ENCODE results near the gene FCRLA. TPM values are rescaled to one million over a fixed set of nuclear protein-coding genes. Genes with fewer than 3 reads are reported as not detected.

Gene FCRLA
- total and polyA plus RNA-seq, 10 donors: 28.0 to 202 (median 57.3) TPM

- Histone ChIP-seq H3K4me1 (peaks cover 0 to 51% (median 15%) of the 10 kb centered on the region in 6 donors), H3K36me3 (peaks cover 0 to 40% (median 0%) of the 10 kb centered on the region in 6 donors), H3K27ac (peak overlapping the region in 2 of 8 donors; percentile 17 to 85), H3K4me3 (peak overlapping the region in 4 of 8 donors; percentile 3 to 67 (median 40)), H3K27me3 (replicated peaks in 1 of 7) (peaks cover 0 to 21% (median 0%) of the 10 kb centered on the region in 7 donors), H3K9me3 (no peaks in the 10 kb centered on the region)
- no peak for TF ChIP-seq CTCF (IDR thresholded peaks at IDR 0.05 in 8 of 11, conservative IDR thresholded peaks at IDR 0.05 in 3 of 11)
- no peak for TF ChIP-seq POLR2AphosphoS5 (IDR thresholded peaks at IDR 0.05)
- intact Hi-C loops (cut with DNase I; ENCODE audit: low total_unique reads): no loop called here
- no peak for DNase-seq
- 58 to 72% (median 66%) methylated on average over 4 of the region's 4 CpGs for WGBS, 5 donors
Measured at GRCh38 chr1:161709373-161709772, 2.3 kb downstream of the FCRLA start.

- Histone ChIP-seq H3K4me1 (peaks cover 0 to 43% (median 12%) of the 10 kb centered on the region in 6 donors), H3K27ac (no peak overlapping the region), H3K4me3 (no peak overlapping the region), H3K36me3 (peaks cover 0 to 40% (median 0%) of the 10 kb centered on the region in 6 donors), H3K27me3 (replicated peaks in 1 of 7) (peaks cover 0 to 21% (median 0%) of the 10 kb centered on the region in 7 donors), H3K9me3 (no peaks in the 10 kb centered on the region)
- DNase-seq: no peak
- TF ChIP-seq CTCF (IDR thresholded peaks at IDR 0.05 in 8 of 11, conservative IDR thresholded peaks at IDR 0.05 in 3 of 11) (no peak), POLR2AphosphoS5 (IDR thresholded peaks at IDR 0.05) (no peak), POLR2A (IDR thresholded peaks at IDR 0.05) (no peak)
- 75 to 88% (median 81%) methylated on average over 3 to 4 of the region's 4 CpGs for WGBS, 5 donors
- intact Hi-C loops (cut with DNase I; ENCODE audit: low total_unique reads): no loop called here
Measured at GRCh38 chr1:161710560-161710959, 3.5 kb downstream of the FCRLA start.

- Histone ChIP-seq H3K4me1 (peaks cover 6 to 56% (median 22%) of the 10 kb centered on the region in 6 donors), H3K27ac (peak overlapping the region in 5 of 8 donors; percentile 1 to 70 (median 38)), H3K27me3 (replicated peaks in 1 of 7) (peaks cover 0 to 29% (median 0%) of the 10 kb centered on the region in 7 donors), H3K4me3 (no peak overlapping the region), H3K9me3 (no peaks in the 10 kb centered on the region), H3K36me3 (peaks cover 0 to 5% (median 0%) of the 10 kb centered on the region in 6 donors)
- DNase-seq: no peak
- TF ChIP-seq CTCF (IDR thresholded peaks at IDR 0.05 in 8 of 11, conservative IDR thresholded peaks at IDR 0.05 in 3 of 11) (no peak), POLR2AphosphoS5 (IDR thresholded peaks at IDR 0.05) (no peak), POLR2A (IDR thresholded peaks at IDR 0.05) (no peak)
- 41 to 49% (median 44%) methylated on average over 8 of the region's 8 CpGs for WGBS, 5 donors
- intact Hi-C loops (cut with DNase I; ENCODE audit: low total_unique reads): no loop called here
Measured at GRCh38 chr1:161718559-161719324, 11.7 kb downstream of the FCRLA start.

GRCh38 chr1:161719325-161719611, 12.2 kb downstream of the FCRLA start:
- H3K27ac ChIP-seq: peak overlapping the region in 4 of 8 donors; percentile 21 to 70 (median 47)
- 81 to 93% (median 89%) methylated on average over 1 of the region's 1 CpG for WGBS, 5 donors
- H3K4me3 ChIP-seq: no peak overlapping the region
- H3K36me3 ChIP-seq: peaks cover 0 to under 1% (median 0%) of the 10 kb centered on the region in 6 donors
- no peak for DNase-seq
- H3K9me3 ChIP-seq: no peaks in the 10 kb centered on the region
- intact Hi-C loops (cut with DNase I; ENCODE audit: low total_unique reads): no loop called here
- H3K27me3 ChIP-seq (replicated peaks in 1 of 7): peaks cover 0 to 29% (median 0%) of the 10 kb centered on the region in 7 donors
- TF ChIP-seq POLR2A (IDR thresholded peaks at IDR 0.05): no peak
- TF ChIP-seq POLR2AphosphoS5 (IDR thresholded peaks at IDR 0.05): no peak
- no peak for TF ChIP-seq CTCF (IDR thresholded peaks at IDR 0.05 in 8 of 11, conservative IDR thresholded peaks at IDR 0.05 in 3 of 11)
- peaks cover 6 to 56% (median 22%) of the 10 kb centered on the region in 6 donors for H3K4me1 ChIP-seq
